ENCODE data around the gene MAPK10.
"Not testable (repeated sequence)": the region's sequence is repeated elsewhere in the genome, so short reads cannot be mapped to it uniquely, and the experiment has no call there.

MAPK10 gene

GRCh38 chr4:86338521-86338920 lies 21.3 kb downstream of the MAPK10 start:
- DNase-seq = no peak

GRCh38 chr4:86334020-86334750 lies 25.7 kb downstream of the MAPK10 start:
- no peak for DNase-seq

GRCh38 chr4:86333236-86333635 lies 26.6 kb downstream of the MAPK10 start:
- no peak for DNase-seq

GRCh38 chr4:86330961-86331742 lies 28.7 kb downstream of the MAPK10 start:
- no peak for DNase-seq

- not testable (repeated sequence) for DNase-seq
Observed at GRCh38 chr4:86330411-86330810, 29.4 kb downstream of the MAPK10 start.

- DNase-seq = no peak
Observed at GRCh38 chr4:86329431-86329830, 30.4 kb downstream of the MAPK10 start.

- no peak for DNase-seq
Observed at GRCh38 chr4:86326400-86326799, 33.5 kb downstream of the MAPK10 start.

- no peak for DNase-seq
Observed at GRCh38 chr4:86319390-86319789, 40.5 kb downstream of the MAPK10 start.

- no peak for DNase-seq
Observed at GRCh38 chr4:86315579-86315978, 44.3 kb downstream of the MAPK10 start.

GRCh38 chr4:86313656-86314055 lies 46.2 kb downstream of the MAPK10 start:
- no peak for DNase-seq

- no peak for DNase-seq
Observed at GRCh38 chr4:86307432-86307831, 52.4 kb downstream of the MAPK10 start.

GRCh38 chr4:86306816-86307215 lies 53.0 kb downstream of the MAPK10 start:
- DNase-seq = no peak

- no peak for DNase-seq
Observed at GRCh38 chr4:86302830-86303229, 57.0 kb downstream of the MAPK10 start.

GRCh38 chr4:86302251-86302650 lies 57.6 kb downstream of the MAPK10 start:
- DNase-seq = no peak

- no peak for DNase-seq
Observed at GRCh38 chr4:86300516-86300915, 59.3 kb downstream of the MAPK10 start.

GRCh38 chr4:86296865-86297264 lies 63.0 kb downstream of the MAPK10 start:
- no peak for DNase-seq

- DNase-seq = no peak
Observed at GRCh38 chr4:86294883-86295282, 65.0 kb downstream of the MAPK10 start.

GRCh38 chr4:86291180-86291579 lies 68.7 kb downstream of the MAPK10 start:
- DNase-seq = no peak

- DNase-seq = no peak
Observed at GRCh38 chr4:86286726-86287125, 73.1 kb downstream of the MAPK10 start.

GRCh38 chr4:86283371-86283770 lies 76.5 kb downstream of the MAPK10 start:
- no peak for DNase-seq

GRCh38 chr4:86280246-86280645 lies 79.6 kb downstream of the MAPK10 start:
- DNase-seq = no peak

- no peak for DNase-seq
Observed at GRCh38 chr4:86279293-86279960, 80.4 kb downstream of the MAPK10 start.

- DNase-seq = no peak
Observed at GRCh38 chr4:86278126-86278525, 81.7 kb downstream of the MAPK10 start.

- DNase-seq = no peak
Observed at GRCh38 chr4:86274642-86275041, 85.2 kb downstream of the MAPK10 start.

Measured in activated naive CD4-positive, alpha-beta T cell treated with Interleukin-2 at 50 U/mL for 16 hours (primary cell).